GM10248 (cell line): Measurements from ENCODE around the gene MAP3K14.
A peak's percentile ranks its signal among the peaks of the same experiment; 100 is the strongest.

Experiments
- CTCF ChIA-PET: fragments of 300-600 bp; sonication (Branson Sonifier 250); formaldehyde crosslinking; extraction: SDS; loops from one replicate; lab custom pipeline; 2021; ENCODE audit warnings: antibody characterized with exemption; lab: Yijun Ruan, JAX
- POLR2A ChIA-PET: fragments of 350-650 bp; sonication (Branson Sonifier 250); formaldehyde crosslinking; extraction: SDS; loops from one replicate; lab custom pipeline; 2020; ENCODE audit warnings: antibody characterized with exemption; lab: Yijun Ruan, JAX
- DNase-seq: peaks from one replicate; pipeline ENCODE4 v3.0.0; 2012; ENCODE audit errors: extremely low spot score
- TF ChIP-seq, protein P1 (sequence below): IDR thresholded peaks from 2 replicates; pipeline ENCODE4 v1.5.1; 2012; ENCODE audit warnings: mild to moderate bottlenecking, low read depth; ENCODE audit errors: extremely low read depth, missing control alignments, control extremely low read depth

The MAP3K14 gene

DNA sequence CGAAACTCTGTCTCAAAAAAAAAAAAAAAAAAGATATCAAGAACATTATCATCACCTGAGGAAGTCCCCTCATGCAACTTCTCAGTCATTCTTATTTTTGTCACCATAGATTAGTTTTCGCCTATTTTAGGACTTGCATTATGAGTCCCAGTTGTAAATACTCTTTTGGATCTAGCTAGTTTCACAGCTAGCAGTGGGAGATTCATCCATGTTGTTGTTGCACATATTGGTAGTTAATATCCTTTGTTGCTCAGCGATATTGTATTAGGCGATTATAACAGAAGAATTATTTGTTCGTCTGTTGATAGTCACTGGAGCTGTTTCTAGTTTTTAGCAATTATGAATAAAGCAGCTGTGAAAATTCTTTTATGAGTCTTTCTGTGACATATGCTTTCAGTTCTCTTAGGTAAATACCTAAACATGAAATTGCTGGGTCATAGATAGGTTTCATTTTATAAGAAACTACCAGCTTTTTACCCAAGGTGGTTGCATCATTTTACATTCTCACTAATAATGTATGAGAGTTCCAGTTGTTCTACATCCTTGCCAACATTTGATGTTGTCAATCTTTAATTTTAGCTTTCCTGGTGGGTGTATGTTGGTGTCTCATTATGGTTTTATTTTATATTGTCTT lies 40.7 kb upstream of the MAP3K14 start:
- POLR2A ChIA-PET: interaction anchor here (0.8 kb wide), 1 partner anchor 45 kb away, joined by 3 read pairs; no protein-coding TSS in a partner anchor
- no peak for DNase-seq
- TF ChIP-seq, protein P1, sequence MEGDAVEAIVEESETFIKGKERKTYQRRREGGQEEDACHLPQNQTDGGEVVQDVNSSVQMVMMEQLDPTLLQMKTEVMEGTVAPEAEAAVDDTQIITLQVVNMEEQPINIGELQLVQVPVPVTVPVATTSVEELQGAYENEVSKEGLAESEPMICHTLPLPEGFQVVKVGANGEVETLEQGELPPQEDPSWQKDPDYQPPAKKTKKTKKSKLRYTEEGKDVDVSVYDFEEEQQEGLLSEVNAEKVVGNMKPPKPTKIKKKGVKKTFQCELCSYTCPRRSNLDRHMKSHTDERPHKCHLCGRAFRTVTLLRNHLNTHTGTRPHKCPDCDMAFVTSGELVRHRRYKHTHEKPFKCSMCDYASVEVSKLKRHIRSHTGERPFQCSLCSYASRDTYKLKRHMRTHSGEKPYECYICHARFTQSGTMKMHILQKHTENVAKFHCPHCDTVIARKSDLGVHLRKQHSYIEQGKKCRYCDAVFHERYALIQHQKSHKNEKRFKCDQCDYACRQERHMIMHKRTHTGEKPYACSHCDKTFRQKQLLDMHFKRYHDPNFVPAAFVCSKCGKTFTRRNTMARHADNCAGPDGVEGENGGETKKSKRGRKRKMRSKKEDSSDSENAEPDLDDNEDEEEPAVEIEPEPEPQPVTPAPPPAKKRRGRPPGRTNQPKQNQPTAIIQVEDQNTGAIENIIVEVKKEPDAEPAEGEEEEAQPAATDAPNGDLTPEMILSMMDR: no peak
- CTCF ChIA-PET: interaction anchor here (0.7 to 2.5 kb wide), 9 partner anchors 9 to 123 kb away, joined by 3 to 6 read pairs (median 4); no protein-coding TSS in a partner anchor

GRCh38 chr17:45355087-45355486 lies 38.3 kb upstream of the MAP3K14 start:
- POLR2A ChIA-PET: no interaction called here

GRCh38 chr17:45353043-45353442 lies 36.2 kb upstream of the MAP3K14 start:
- TF ChIP-seq, protein P1: no peak
- DNase-seq: peak; percentile 66
- ChIA-PET CTCF (no interaction called here), POLR2A (no interaction called here)

More at GRCh38 chr17:45355087-45355486, 38.3 kb upstream of the MAP3K14 start:
- CTCF ChIA-PET: interaction anchor here (0.8 kb wide), 1 partner anchor 43 kb away, joined by 3 read pairs; no protein-coding TSS in a partner anchor
- no peak for DNase-seq
- TF ChIP-seq, protein P1: no peak

GRCh38 chr17:45351831-45352230 lies 35.0 kb upstream of the MAP3K14 start:
- TF ChIP-seq, protein P1: no peak
- ChIA-PET POLR2A (no interaction called here), CTCF (no interaction called here)
- DNase-seq: no peak

DNA sequence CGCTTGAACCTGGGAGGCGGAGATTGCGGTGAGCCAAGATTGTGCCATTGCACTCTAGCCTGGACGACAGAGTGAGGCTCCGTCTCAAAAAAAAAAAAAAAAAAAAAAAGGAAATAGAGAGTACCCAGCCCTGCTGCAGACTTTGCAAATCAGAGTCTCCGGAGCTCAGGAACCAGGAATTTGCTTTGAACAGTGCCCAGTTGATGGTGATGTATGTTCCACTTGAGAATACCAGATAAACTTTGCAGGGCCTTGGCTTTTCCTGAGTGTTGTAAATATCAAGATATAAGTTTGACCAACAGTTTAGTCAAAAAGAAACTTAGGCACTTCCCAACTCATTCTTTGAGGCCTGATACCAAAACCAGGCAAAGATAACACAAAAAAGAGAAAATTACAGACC lies 30.6 kb upstream of the MAP3K14 start:
- no peak for DNase-seq
- POLR2A ChIA-PET: no interaction called here
- TF ChIP-seq, protein P1: no peak
- CTCF ChIA-PET: interaction anchor here (0.7 to 0.8 kb wide), 2 partner anchors 17 to 52 kb away, joined by 3 read pairs; no protein-coding TSS in a partner anchor

- CTCF ChIA-PET: interaction anchor here (0.7 to 2.1 kb wide), 5 partner anchors 12 to 69 kb away, joined by 3 to 10 read pairs (median 6); partner anchors contain the start of gene MAP3K14
- TF ChIP-seq, protein P1: no peak
- POLR2A ChIA-PET: no interaction called here
- no peak for DNase-seq
Observed at GRCh38 chr17:45346216-45347015, 29.6 kb upstream of the MAP3K14 start.
